Natural killer cell (primary cell): Measurements from ENCODE around the gene SUMO3. TPM values are rescaled to one million over a fixed set of nuclear protein-coding genes. Genes with fewer than 3 reads are reported as not detected.

Source experiments
- ATAC-seq, 3 donors: fragments of 150-1000 bp in 2 of 3; fragments of 200-7000 bp in 1 of 3; cut with Tn5 transposase; 1 replicate in 1 of 3; 2 replicates in 2 of 3; pipeline ENCODE4 v1.10.0; 2021; ENCODE audit warnings: mild to moderate bottlenecking in 2 of 3, moderate library complexity in 2 of 3
- DNase-seq, 2 donors: peaks; one replicate each; pipeline versions ENCODE4 v3.0.0 to v3.0.0-alpha.2; 2013 to 2021; ENCODE audit warnings: mixed read lengths in 1 of 2
- H3K27ac ChIP-seq: one replicate; pipeline ENCODE4 v1.5.1; 2013; ENCODE audit warnings: mild to moderate bottlenecking, low read length
- H3K27me3 ChIP-seq: one replicate; pipeline ENCODE4 v1.6.1; 2013; ENCODE audit warnings: low read length; ENCODE audit not compliant: control insufficient read depth, insufficient read depth
- H3K36me3 ChIP-seq: one replicate; pipeline ENCODE4 v1.6.1; 2013; ENCODE audit warnings: low read length; ENCODE audit not compliant: control insufficient read depth, insufficient read depth
- H3K4me1 ChIP-seq: one replicate; pipeline ENCODE4 v1.6.1; 2013; ENCODE audit warnings: low read length; ENCODE audit not compliant: control insufficient read depth, insufficient read depth
- H3K4me3 ChIP-seq: one replicate; pipeline ENCODE4 v1.5.1; 2013; ENCODE audit warnings: low read length
- H3K9me3 ChIP-seq: one replicate; pipeline ENCODE4 v1.6.1; 2013; ENCODE audit warnings: low read length; ENCODE audit not compliant: control insufficient read depth, insufficient read depth
- H3K27ac Mint-ChIP-seq, 2 donors: one replicate each; pipeline ENCODE4 v1.8.0; 2022; ENCODE audit warnings: mild to moderate bottlenecking in 2 of 2, mixed read lengths in 2 of 2, moderate library complexity in 1 of 2
- H3K27me3 Mint-ChIP-seq, 2 donors: one replicate each; pipeline ENCODE4 v1.8.0; 2022; ENCODE audit warnings: low read depth in 2 of 2, mixed read lengths in 2 of 2
- H3K36me3 Mint-ChIP-seq: one replicate; pipeline ENCODE4 v1.8.0; 2022; ENCODE audit warnings: mixed read lengths
- H3K4me1 Mint-ChIP-seq, 2 donors: one replicate each; pipeline ENCODE4 v1.8.0; 2022; ENCODE audit warnings: mixed read lengths in 2 of 2
- H3K4me3 Mint-ChIP-seq: one replicate; pipeline ENCODE4 v1.8.0; 2022; ENCODE audit warnings: mild to moderate bottlenecking, moderate library complexity, mixed read lengths
- H3K9me3 Mint-ChIP-seq, 2 donors: one replicate each; pipeline ENCODE4 v1.8.0; 2022; ENCODE audit warnings: mixed read lengths in 2 of 2
- WGBS: methylation state at CpG from one replicate; pipeline ENCODE4 v1.1.7; 2013; ENCODE audit warnings: missing lambda C conversion rate; ENCODE audit not compliant: insufficient coverage; 5-methylcytosine and 5-hydroxymethylcytosine counted together
- intact Hi-C: fragments of 100-400 bp; cut with micrococcal nuclease; formaldehyde crosslinking; loops from one replicate; pipeline ENCODE4 v1.14.2; 2022
- total RNA-seq, 4 donors: library from RNA; stranded (reverse); fragments of 120-200 nt in 1 of 4; gene quantifications; one replicate each; pipeline versions ENCODE4 v1.2.3 to v1.2.4, GENCODE V29; 2013 to 2022
- TF ChIP-seq, protein P1 (sequence below): fragments of 200-600 bp; IDR thresholded peaks from one replicate; pipeline ENCODE4 v1.8.0; 2022; ENCODE audit warnings: antibody characterized with exemption

Gene SUMO3
- total RNA-seq, 3 donors from 2014 or later (not counting 1 experiment from before 2014, with no cell fraction given) = 64.0 to 70.1 (median 65.2) TPM

DNA sequence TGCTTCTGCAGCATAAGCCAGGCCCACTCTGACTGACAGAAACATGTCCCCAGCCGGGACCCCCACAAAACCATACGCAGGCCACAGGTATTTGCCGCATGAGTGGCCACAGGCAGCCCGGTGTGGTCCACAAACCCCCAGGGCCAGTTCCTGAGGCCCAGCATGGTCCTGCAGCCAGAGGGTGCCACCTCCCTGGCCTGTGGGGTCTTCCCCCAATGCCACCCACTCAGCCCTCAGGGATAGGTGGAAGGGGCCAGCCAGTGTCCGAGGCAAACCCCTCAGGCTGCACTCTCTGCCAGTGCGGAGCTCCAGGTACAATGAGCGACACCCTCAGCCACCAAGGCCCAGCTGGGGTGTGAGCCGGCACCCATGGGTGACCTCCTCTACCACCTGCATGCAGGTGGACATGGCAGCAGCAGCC is 59.7 kb downstream of the SUMO3 start:
- no peaks in the 10 kb centered on the region for H3K36me3 ChIP-seq
- no peaks in the 10 kb centered on the region for H3K27me3 ChIP-seq
- H3K27ac ChIP-seq = no peak overlapping the region
- H3K4me1 ChIP-seq = no peaks in the 10 kb centered on the region
- no peak overlapping the region for H3K4me3 Mint-ChIP-seq
- no peak for DNase-seq
- no peaks in the 10 kb centered on the region for H3K4me1 Mint-ChIP-seq
- H3K36me3 Mint-ChIP-seq = no peaks in the 10 kb centered on the region
- 95% methylated on average over 8 of the region's 8 CpGs for WGBS
- H3K9me3 ChIP-seq = no peaks in the 10 kb centered on the region
- ATAC-seq = no peak
- H3K9me3 Mint-ChIP-seq = no peaks in the 10 kb centered on the region
- no peak overlapping the region for H3K27ac Mint-ChIP-seq
- TF ChIP-seq, protein P1, sequence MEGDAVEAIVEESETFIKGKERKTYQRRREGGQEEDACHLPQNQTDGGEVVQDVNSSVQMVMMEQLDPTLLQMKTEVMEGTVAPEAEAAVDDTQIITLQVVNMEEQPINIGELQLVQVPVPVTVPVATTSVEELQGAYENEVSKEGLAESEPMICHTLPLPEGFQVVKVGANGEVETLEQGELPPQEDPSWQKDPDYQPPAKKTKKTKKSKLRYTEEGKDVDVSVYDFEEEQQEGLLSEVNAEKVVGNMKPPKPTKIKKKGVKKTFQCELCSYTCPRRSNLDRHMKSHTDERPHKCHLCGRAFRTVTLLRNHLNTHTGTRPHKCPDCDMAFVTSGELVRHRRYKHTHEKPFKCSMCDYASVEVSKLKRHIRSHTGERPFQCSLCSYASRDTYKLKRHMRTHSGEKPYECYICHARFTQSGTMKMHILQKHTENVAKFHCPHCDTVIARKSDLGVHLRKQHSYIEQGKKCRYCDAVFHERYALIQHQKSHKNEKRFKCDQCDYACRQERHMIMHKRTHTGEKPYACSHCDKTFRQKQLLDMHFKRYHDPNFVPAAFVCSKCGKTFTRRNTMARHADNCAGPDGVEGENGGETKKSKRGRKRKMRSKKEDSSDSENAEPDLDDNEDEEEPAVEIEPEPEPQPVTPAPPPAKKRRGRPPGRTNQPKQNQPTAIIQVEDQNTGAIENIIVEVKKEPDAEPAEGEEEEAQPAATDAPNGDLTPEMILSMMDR = no peak
- intact Hi-C loops = no loop called here
- H3K4me3 ChIP-seq = no peak overlapping the region
- H3K27me3 Mint-ChIP-seq = no peaks in the 10 kb centered on the region

DNA sequence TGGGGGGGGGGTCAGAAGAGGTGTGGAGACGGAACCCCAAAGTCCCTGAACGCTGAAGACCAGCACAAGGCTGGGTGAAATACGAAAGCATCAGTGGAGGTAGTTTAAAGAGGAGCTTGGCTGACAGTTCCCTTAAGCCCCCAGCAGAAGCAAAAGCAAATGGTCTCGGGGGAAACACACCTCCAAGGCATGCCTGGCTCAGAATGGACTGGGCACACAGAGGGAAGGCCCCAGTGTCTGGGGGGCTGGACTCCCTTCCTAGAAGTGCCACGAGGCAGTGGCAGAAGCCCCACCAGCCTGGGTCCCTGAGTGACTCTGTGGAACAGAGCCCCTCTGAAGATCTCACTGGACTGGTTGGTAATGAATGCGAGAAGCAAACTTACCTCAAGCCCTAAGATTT is 60.1 kb downstream of the SUMO3 start:
- TF ChIP-seq, protein P1 = no peak
- no peaks in the 10 kb centered on the region for H3K9me3 Mint-ChIP-seq
- no peaks in the 10 kb centered on the region for H3K4me1 ChIP-seq
- WGBS = 86% methylated on average over 6 of the region's 6 CpGs
- no peaks in the 10 kb centered on the region for H3K27me3 Mint-ChIP-seq
- H3K27me3 ChIP-seq = no peaks in the 10 kb centered on the region
- no peak overlapping the region for H3K4me3 Mint-ChIP-seq
- no peak overlapping the region for H3K4me3 ChIP-seq
- no peaks in the 10 kb centered on the region for H3K9me3 ChIP-seq
- H3K4me1 Mint-ChIP-seq = no peaks in the 10 kb centered on the region
- H3K36me3 ChIP-seq = no peaks in the 10 kb centered on the region
- no peaks in the 10 kb centered on the region for H3K36me3 Mint-ChIP-seq
- ATAC-seq (no peak), DNase-seq (no peak)
- H3K27ac ChIP-seq = no peak overlapping the region
- no peak overlapping the region for H3K27ac Mint-ChIP-seq
- intact Hi-C loops = no loop called here

DNA sequence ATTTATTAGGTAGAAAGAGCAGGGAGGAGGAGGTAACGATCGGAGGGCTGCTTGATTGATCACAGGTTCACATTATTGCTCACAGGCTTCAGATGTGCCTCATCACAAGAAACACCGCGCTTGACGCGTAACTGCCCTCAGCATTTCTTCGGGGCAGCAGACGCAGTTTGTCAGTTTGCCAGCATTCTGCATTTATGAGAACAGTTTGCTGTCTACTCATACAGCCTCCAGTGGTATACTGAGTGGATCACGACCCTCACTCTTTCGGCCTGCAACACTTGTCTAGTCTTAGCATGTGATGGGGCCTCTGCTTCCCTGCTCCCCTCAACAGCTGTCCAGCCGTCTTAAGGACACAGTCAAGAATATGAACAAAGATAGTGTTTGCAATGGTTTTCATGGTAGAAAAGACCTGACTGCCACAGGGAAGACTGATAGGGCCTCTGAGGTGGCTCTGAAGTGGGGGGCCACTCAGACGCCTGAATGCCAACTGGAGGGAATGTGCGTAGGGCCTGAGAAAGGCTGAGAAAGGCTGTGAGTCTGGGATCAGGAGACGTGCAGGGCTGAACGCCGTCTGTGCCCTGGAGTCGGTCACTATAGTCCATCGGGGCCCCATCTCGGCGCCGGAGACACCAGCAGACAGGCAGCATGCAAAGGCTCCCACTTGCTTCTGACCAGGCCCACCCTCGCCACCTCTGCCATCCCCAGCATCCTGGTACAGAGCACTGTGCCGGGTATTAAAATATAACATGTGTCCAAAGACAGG is 61.3 kb downstream of the SUMO3 start:
- Mint-ChIP-seq H3K27ac (no peak overlapping the region), H3K27me3 (no peaks in the 10 kb centered on the region), H3K4me3 (no peak overlapping the region), H3K36me3 (no peaks in the 10 kb centered on the region), H3K4me1 (no peaks in the 10 kb centered on the region), H3K9me3 (no peaks in the 10 kb centered on the region)
- Histone ChIP-seq H3K4me3 (no peak overlapping the region), H3K27ac (no peak overlapping the region), H3K36me3 (no peaks in the 10 kb centered on the region), H3K9me3 (no peaks in the 10 kb centered on the region), H3K4me1 (no peaks in the 10 kb centered on the region), H3K27me3 (no peaks in the 10 kb centered on the region)
- ATAC-seq (no peak), DNase-seq (no peak)
- intact Hi-C loops = no loop called here
- TF ChIP-seq, protein P1 = no peak
- 92% methylated on average over 23 of the region's 23 CpGs for WGBS

Other genes with a start within 250 kb of the SUMO3 start
- gene KRTAP10-4, start 244.3 kb downstream of the SUMO3 start, total RNA-seq = not detected
- gene KRTAP10-5, start 237.5 kb downstream of the SUMO3 start, total RNA-seq = not detected
- gene KRTAP10-6, start 225.6 kb downstream of the SUMO3 start, total RNA-seq = not detected
- not detected for gene KRTAP10-7, start 217.5 kb downstream of the SUMO3 start, total RNA-seq
- gene KRTAP10-8, start 206.0 kb downstream of the SUMO3 start, total RNA-seq = not detected
- gene KRTAP10-9, start 191.0 kb downstream of the SUMO3 start, total RNA-seq = not detected
- not detected for gene KRTAP10-10, start 180.7 kb downstream of the SUMO3 start, total RNA-seq
- not detected for gene KRTAP10-11, start 171.6 kb downstream of the SUMO3 start, total RNA-seq
- not detected for gene KRTAP12-4, start 163.4 kb downstream of the SUMO3 start, total RNA-seq
- gene KRTAP12-3, start 160.1 kb downstream of the SUMO3 start, total RNA-seq = 1 to 10 TPM in 2 of 3 donors, not detected in 1; 1.0 to 1.1 TPM
- gene KRTAP12-2, start 151.1 kb downstream of the SUMO3 start, total RNA-seq = not detected
- gene KRTAP12-1, start 135.9 kb downstream of the SUMO3 start, total RNA-seq = not detected
- not detected for gene KRTAP10-12, start 120.9 kb downstream of the SUMO3 start, total RNA-seq
- gene TSPEAR, start 106.5 kb downstream of the SUMO3 start, total RNA-seq = not detected
- gene UBE2G2, start 16.2 kb downstream of the SUMO3 start, total RNA-seq = 100 to 1,000 TPM in 2 of 3 donors, 10 to 100 TPM in 1; 89.1 to 109 (median 107) TPM
- gene PTTG1IP, start 55.6 kb upstream of the SUMO3 start, total RNA-seq = 100 to 1,000 TPM in 2 of 3 donors, 10 to 100 TPM in 1; 96.8 to 144 (median 126) TPM
- gene ITGB2, start 102.8 kb upstream of the SUMO3 start, total RNA-seq = 1,000 to 10,000 TPM; 1,223 to 1,393 (median 1,250) TPM
- 10 to 100 TPM; 12.8 to 22.9 (median 20.0) TPM for gene SLX9, start 122.0 kb upstream of the SUMO3 start, total RNA-seq